HG03139 (cell line): ENCODE data around the gene RAB11FIP4.
"Not testable (repeated sequence)": the region's sequence is repeated elsewhere in the genome, so short reads cannot be mapped to it uniquely, and the experiment has no call there.

Source experiments
- ATAC-seq: cut with Tn5 transposase; IDR thresholded peaks from one replicate; pipeline ENCODE4 v1.9.1; 2021; ENCODE audit not compliant: unreplicated experiment

RAB11FIP4 gene

GRCh38 chr17:31431852-31432658 is 40.6 kb downstream of the RAB11FIP4 start:
- no peak for ATAC-seq

GRCh38 chr17:31433091-31433790 is 41.8 kb downstream of the RAB11FIP4 start:
- no peak for ATAC-seq

- no peak for ATAC-seq
Observed at GRCh38 chr17:31433811-31434726, 42.6 kb downstream of the RAB11FIP4 start.

- no peak for ATAC-seq
Observed at GRCh38 chr17:31434727-31435050, 43.2 kb downstream of the RAB11FIP4 start.

GRCh38 chr17:31435581-31435980 is 44.1 kb downstream of the RAB11FIP4 start:
- no peak for ATAC-seq

GRCh38 chr17:31437720-31438400 is 46.4 kb downstream of the RAB11FIP4 start:
- no peak for ATAC-seq

- ATAC-seq, result no peak
Observed at GRCh38 chr17:31439716-31440115, 48.2 kb downstream of the RAB11FIP4 start.

GRCh38 chr17:31442276-31442675 is 50.8 kb downstream of the RAB11FIP4 start:
- ATAC-seq, result no peak

- ATAC-seq, result not testable (repeated sequence)
Observed at GRCh38 chr17:31442856-31443255, 51.4 kb downstream of the RAB11FIP4 start.

GRCh38 chr17:31443386-31443785 is 51.9 kb downstream of the RAB11FIP4 start:
- ATAC-seq, result no peak

- ATAC-seq, result no peak
Observed at GRCh38 chr17:31444026-31444425, 52.6 kb downstream of the RAB11FIP4 start.

GRCh38 chr17:31446195-31446967 is 54.9 kb downstream of the RAB11FIP4 start:
- ATAC-seq, result no peak

GRCh38 chr17:31448467-31449077 is 57.1 kb downstream of the RAB11FIP4 start:
- no peak for ATAC-seq

- ATAC-seq, result no peak
Observed at GRCh38 chr17:31449111-31449510, 57.6 kb downstream of the RAB11FIP4 start.

GRCh38 chr17:31449746-31450145 is 58.3 kb downstream of the RAB11FIP4 start:
- ATAC-seq, result no peak

GRCh38 chr17:31452101-31452500 is 60.6 kb downstream of the RAB11FIP4 start:
- no peak for ATAC-seq

- no peak for ATAC-seq
Observed at GRCh38 chr17:31452561-31453110, 61.2 kb downstream of the RAB11FIP4 start.

- no peak for ATAC-seq
Observed at GRCh38 chr17:31453896-31454295, 62.4 kb downstream of the RAB11FIP4 start.

GRCh38 chr17:31456814-31457213 is 65.3 kb downstream of the RAB11FIP4 start:
- no peak for ATAC-seq
